ENCODE data around the gene VPS39.

Gene VPS39

GRCh38 chr15:42199126-42199525, 9.0 kb downstream of the VPS39 start:
- no peak for DNase-seq

- DNase-seq = no peak
Observed at GRCh38 chr15:42198516-42198915, 9.6 kb downstream of the VPS39 start.

GRCh38 chr15:42194513-42194912, 13.6 kb downstream of the VPS39 start:
- no peak for DNase-seq

- DNase-seq = no peak
Observed at GRCh38 chr15:42193383-42193782, 14.7 kb downstream of the VPS39 start.

- DNase-seq = no peak
Observed at GRCh38 chr15:42191610-42192346, 16.3 kb downstream of the VPS39 start.

GRCh38 chr15:42190370-42190769, 17.7 kb downstream of the VPS39 start:
- no peak for DNase-seq

- no peak for DNase-seq
Observed at GRCh38 chr15:42185801-42186200, 22.3 kb downstream of the VPS39 start.

GRCh38 chr15:42184736-42185135, 23.4 kb downstream of the VPS39 start:
- no peak for DNase-seq

- no peak for DNase-seq
Observed at GRCh38 chr15:42184296-42184695, 23.8 kb downstream of the VPS39 start.

GRCh38 chr15:42182961-42183360, 25.1 kb downstream of the VPS39 start:
- DNase-seq = no peak

GRCh38 chr15:42182328-42182886, 25.7 kb downstream of the VPS39 start:
- DNase-seq = no peak

GRCh38 chr15:42178056-42178455, 30.0 kb downstream of the VPS39 start:
- no peak for DNase-seq

GRCh38 chr15:42175671-42176070, 32.4 kb downstream of the VPS39 start:
- DNase-seq = no peak

GRCh38 chr15:42172475-42172874, 35.6 kb downstream of the VPS39 start:
- no peak for DNase-seq

- no peak for DNase-seq
Observed at GRCh38 chr15:42171795-42172194, 36.3 kb downstream of the VPS39 start.

GRCh38 chr15:42171122-42171521, 37.0 kb downstream of the VPS39 start:
- DNase-seq = no peak

- DNase-seq = no peak
Observed at GRCh38 chr15:42166225-42166940, 41.7 kb downstream of the VPS39 start.

- no peak for DNase-seq
Observed at GRCh38 chr15:42165106-42165505, 43.0 kb downstream of the VPS39 start.

GRCh38 chr15:42163947-42164550, 44.1 kb downstream of the VPS39 start:
- DNase-seq = no peak

- no peak for DNase-seq
Observed at GRCh38 chr15:42163291-42163690, 44.8 kb downstream of the VPS39 start.

- no peak for DNase-seq
Observed at GRCh38 chr15:42160136-42160535, 48.0 kb downstream of the VPS39 start.

- DNase-seq = no peak
Observed at GRCh38 chr15:42159381-42160015, 48.6 kb downstream of the VPS39 start.

GRCh38 chr15:42158941-42159340, 49.2 kb downstream of the VPS39 start:
- DNase-seq = no peak
